ENCODE measurements around the gene ACSF3.

Gene ACSF3

GRCh38 chr16:89047331-89048089 lies 46.1 kb upstream of the ACSF3 start (continued):
- TF ChIP-seq CSRNP3 (CRISPR knock-in tag; IDR thresholded peaks at IDR 0.05): no peak
- no peak for TF ChIP-seq ZNF565 (CRISPR knock-in tag; conservative IDR thresholded peaks at IDR 0.05; ENCODE audit: low read depth)
- no peak for TF ChIP-seq ZC3H10 (CRISPR knock-in tag; IDR thresholded peaks at IDR 0.05)

GRCh38 chr16:89048090-89048725 lies 45.4 kb upstream of the ACSF3 start:
- TF ChIP-seq SNAI2 (CRISPR knock-in tag; IDR thresholded peaks at IDR 0.05) (no peak), ZNF70 (CRISPR knock-in tag; IDR thresholded peaks at IDR 0.05) (no peak), ZNF8 (CRISPR knock-in tag; IDR thresholded peaks at IDR 0.05) (no peak), PPARA (CRISPR knock-in tag; IDR thresholded peaks at IDR 0.05; ENCODE audit: borderline replicate concordance) (no peak), ZFP3 (CRISPR knock-in tag; IDR thresholded peaks at IDR 0.05) (no peak), BACH2 (CRISPR knock-in tag; IDR thresholded peaks at IDR 0.05; ENCODE audit: borderline replicate concordance) (no peak), OSR1 (CRISPR knock-in tag; IDR thresholded peaks at IDR 0.05) (no peak), ARNTL (CRISPR knock-in tag; IDR thresholded peaks at IDR 0.05; ENCODE audit: borderline replicate concordance, low read depth) (no peak), TSHZ2 (CRISPR knock-in tag; IDR thresholded peaks at IDR 0.05) (no peak), CSRNP3 (CRISPR knock-in tag; IDR thresholded peaks at IDR 0.05) (no peak), CSDC2 (CRISPR knock-in tag; IDR thresholded peaks at IDR 0.05) (no peak), PATZ1 (CRISPR knock-in tag; IDR thresholded peaks at IDR 0.05; ENCODE audit: borderline replicate concordance) (no peak), ZNF565 (CRISPR knock-in tag; conservative IDR thresholded peaks at IDR 0.05; ENCODE audit: low read depth) (no peak)
- no peak for ATAC-seq

- TF ChIP-seq ZNF565 (CRISPR knock-in tag; conservative IDR thresholded peaks at IDR 0.05; ENCODE audit: low read depth): no peak
- no peak for TF ChIP-seq RARB (CRISPR knock-in tag; IDR thresholded peaks at IDR 0.05)
- TF ChIP-seq ZFP30 (CRISPR knock-in tag; IDR thresholded peaks at IDR 0.05): no peak
- no peak for TF ChIP-seq ZC3H10 (CRISPR knock-in tag; IDR thresholded peaks at IDR 0.05)
- ATAC-seq: no peak
Measured at GRCh38 chr16:89048871-89049422, 44.7 kb upstream of the ACSF3 start.

GRCh38 chr16:89049484-89050118 lies 44.1 kb upstream of the ACSF3 start:
- TF ChIP-seq ZFP3 (CRISPR knock-in tag; IDR thresholded peaks at IDR 0.05) (no peak), ZNF8 (CRISPR knock-in tag; IDR thresholded peaks at IDR 0.05) (no peak)
- no peak for ATAC-seq

Data from SK-N-SH treated with all-trans-retinoic acid at 6 μM for 48 hours (cell line).